K562 (cell line): Measurements from ENCODE around the gene PTPRE. TPM values are rescaled to one million over a fixed set of nuclear protein-coding genes. Genes with fewer than 3 reads are reported as not detected.

Experiments
- EHMT2 ChIP-seq: fragments of 450-650 bp; IDR thresholded peaks from 2 replicates; pipeline ENCODE4 v1.6.1; 2018; ENCODE audit warnings: antibody characterized with exemption
- HDAC3 ChIP-seq: fragments of 450-650 bp; IDR thresholded peaks from 2 replicates; pipeline ENCODE4 v1.6.1; 2018; ENCODE audit warnings: borderline replicate concordance, mild to moderate bottlenecking, moderate library complexity; ENCODE audit not compliant: partially characterized antibody
- KLF16 ChIP-seq: IDR thresholded peaks from 2 replicates; pipeline ENCODE4 v1.6.1; 2016; ENCODE audit warnings: antibody characterized with exemption
- LCOR ChIP-seq: sonication (generic); formaldehyde crosslinking; IDR thresholded peaks from 2 replicates; pipeline ENCODE4 v1.8.0; 2022; ENCODE audit warnings: mild to moderate bottlenecking, missing genetic modification reagents
- MAFK ChIP-seq: IDR thresholded peaks from 2 replicates; pipeline ENCODE4 v1.6.1; 2011; ENCODE audit warnings: low read length, improper control_type of control experiment
- MAX ChIP-seq: sonication (generic); formaldehyde crosslinking; IDR thresholded peaks from 2 replicates; pipeline ENCODE4 v1.9.0; 2022; ENCODE audit warnings: mild to moderate bottlenecking, missing genetic modification reagents
- NCOA2 ChIP-seq, 2 experiments: fragments of 450-650 bp; IDR thresholded peaks; 2 replicates each; pipeline ENCODE4 v1.6.1; 2018; ENCODE audit warnings: mild to moderate bottlenecking in 2 of 2, moderate library complexity in 1 of 2; ENCODE audit not compliant: partially characterized antibody in 2 of 2
- NCOA6 ChIP-seq: fragments of 450-650 bp; IDR thresholded peaks from 2 replicates; pipeline ENCODE4 v1.6.1; 2017; ENCODE audit warnings: mild to moderate bottlenecking
- NFXL1 ChIP-seq: fragments of 450-650 bp; formaldehyde crosslinking; IDR thresholded peaks from 2 replicates; pipeline ENCODE4 v1.4.0; 2021; ENCODE audit warnings: mild to moderate bottlenecking
- NFYB ChIP-seq: IDR thresholded peaks from 2 replicates; pipeline ENCODE4 v1.6.1; 2011; ENCODE audit warnings: mild to moderate bottlenecking, moderate library complexity; ENCODE audit not compliant: insufficient read length; ENCODE audit errors: extremely low read depth
- SMAD2 ChIP-seq: fragments of 150-350 bp; IDR thresholded peaks from 2 replicates; pipeline ENCODE4 v1.6.1; 2014; ENCODE audit warnings: low read depth, mild to moderate bottlenecking, low read length
- TCF3 ChIP-seq: sonication (generic); formaldehyde crosslinking; IDR thresholded peaks from 2 replicates; pipeline ENCODE4 v1.4.0; 2020; ENCODE audit warnings: mild to moderate bottlenecking, missing genetic modification reagents
- ZNF639 ChIP-seq, 2 experiments: fragments of 200-800 bp in 1 of 2; sonication (Bioruptor generic) in 1 of 2; sonication (generic) in 1 of 2; formaldehyde crosslinking in 1 of 2; IDR thresholded peaks in 1 of 2; conservative IDR thresholded peaks in 1 of 2; 2 replicates each; pipeline versions ENCODE4 v1.5.0 to v1.6.1; 2016 to 2020; ENCODE audit warnings: missing compliant biosample characterization in 1 of 2, missing genetic modification characterization in 1 of 2, missing genetic modification reagents in 1 of 2
- ZNF766 ChIP-seq: fragments of 200-800 bp; sonication (Bioruptor generic); conservative IDR thresholded peaks from 2 replicates; pipeline ENCODE4 v1.6.1; 2016; ENCODE audit warnings: missing genetic modification characterization, missing compliant biosample characterization
- ZZZ3 ChIP-seq: fragments of 450-650 bp; IDR thresholded peaks from 2 replicates; pipeline ENCODE4 v1.6.1; 2016; ENCODE audit warnings: antibody characterized with exemption, mild to moderate bottlenecking, moderate library complexity
- polyA plus RNA-seq, 8 experiments: library from polyadenylated mRNA; depleted of rRNA in 4 of 8; stranded (reverse) in 5 of 8; unstranded in 3 of 8; fragments of >200 nt; fragmentation: Nextera tagmentation in 2 of 8; fragmentation: Illumina TruSeq in 1 of 8; extraction: Ambion mirVana in 2 of 8; extraction: Trizol in 1 of 8; gene quantifications; 2 replicates each; pipeline versions ENCODE4 v1.2.1 to v1.2.3, GENCODE V29; 2011 to 2014; ENCODE audit warnings: inconsistent platforms in 1 of 8, missing spikeins in 1 of 8
- total RNA-seq, 7 experiments: library from RNA; depleted of rRNA in 6 of 7; stranded (reverse); fragments of >200 nt in 6 of 7; fragmentation: Illumina TruSeq in 2 of 7; extraction: Trizol in 2 of 7; gene quantifications; 2 replicates each; pipeline versions ENCODE4 v1.2.1 to v1.2.3, GENCODE V29; 2011 to 2021; ENCODE audit warnings: low replicate concordance in 1 of 7
- TF ChIP-seq, protein P1 (sequence below): sonication (generic); formaldehyde crosslinking; IDR thresholded peaks from 2 replicates; pipeline ENCODE4 v1.8.0; 2022; ENCODE audit warnings: mild to moderate bottlenecking, low read depth, missing genetic modification reagents
- TF ChIP-seq, protein P2 (sequence below), 2 experiments: fragments of 450-650 bp in 1 of 2; sonication (generic) in 1 of 2; formaldehyde crosslinking in 1 of 2; IDR thresholded peaks in 1 of 2; conservative IDR thresholded peaks in 1 of 2; 2 replicates each; pipeline versions ENCODE4 v1.6.1 to v1.8.1; 2016 to 2023; ENCODE audit warnings: mild to moderate bottlenecking in 2 of 2, moderate library complexity in 2 of 2, inconsistent platforms in 1 of 2, missing genetic modification reagents in 1 of 2
- TF ChIP-seq, protein P3 (sequence below): fragments of 200-800 bp; sonication (Bioruptor generic); IDR thresholded peaks from 2 replicates; pipeline ENCODE4 v1.6.1; 2016; ENCODE audit warnings: missing genetic modification characterization, missing compliant biosample characterization

Gene PTPRE
- total and polyA plus RNA-seq, 9 of the 15 experiments (the other 6 are each of a cell fraction or from before 2014, with no cell fraction given): 0.01 to 0.13 (median 0.04) TPM; not detected in 4

DNA sequence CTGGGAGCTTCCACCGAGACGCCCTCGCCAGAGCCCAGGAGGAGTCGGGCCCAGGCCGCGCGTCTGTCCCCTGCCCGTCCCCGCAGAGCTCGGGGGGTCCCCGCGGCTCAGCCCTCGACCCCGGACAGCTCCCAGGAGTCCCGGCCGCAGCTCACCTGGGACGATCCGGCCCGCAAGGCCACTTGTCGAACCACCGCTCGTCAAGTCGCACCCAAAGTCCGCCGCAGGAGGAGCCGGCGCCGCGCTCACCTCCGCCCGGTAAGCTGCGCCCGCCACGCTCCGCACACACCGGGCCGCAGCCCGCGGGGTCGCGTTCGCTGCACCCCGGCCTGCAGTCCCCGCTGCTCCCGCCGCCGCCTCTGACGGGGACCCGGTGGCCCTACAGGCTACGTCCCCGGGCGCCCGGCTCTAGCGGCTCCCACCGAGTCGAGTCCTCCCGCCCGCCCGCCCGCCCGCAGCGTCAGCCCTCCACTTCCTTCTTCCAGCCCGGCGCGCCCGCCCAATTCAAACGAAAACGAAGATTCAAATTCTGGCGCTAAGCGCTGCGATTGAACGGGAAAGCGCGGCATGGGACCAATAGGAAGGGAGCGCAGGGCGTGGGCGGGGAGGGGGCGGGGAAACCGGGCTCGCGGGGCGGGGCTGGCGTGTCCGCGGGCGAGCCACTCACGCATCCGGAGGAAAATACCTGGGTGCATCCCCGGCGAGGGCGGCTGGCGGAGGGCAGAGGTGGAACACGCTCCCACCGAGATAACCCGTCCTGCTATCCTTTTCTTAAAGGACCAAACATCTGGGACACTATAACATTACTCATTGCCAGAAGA, 219.3 kb downstream of the PTPRE start, which contains the start of gene MKI67 (continued):
- TF ChIP-seq HDAC3 (no peak), MAFK (no peak), SMAD2 (no peak), NFYB (peak; percentile 82), NCOA6 (no peak), ZNF766 (CRISPR knock-in tag) (no peak), NCOA2 (IDR thresholded peaks at IDR 0.05; ENCODE audit: partially characterized antibody in 2 of 2) (no peak), NFXL1 (CRISPR knock-in tag) (no peak), MAX (CRISPR knock-in tag) (no peak), LCOR (CRISPR knock-in tag) (0 out of 2 replicates have a peak, but pooled peaks have one; percentile 37), ZZZ3 (no peak), TCF3 (no peak), ZNF639 (CRISPR knock-in tag; conservative IDR thresholded peaks at IDR 0.05 in 1 of 2, IDR thresholded peaks at IDR 0.05 in 1 of 2) (no peak), EHMT2 (no peak), KLF16 (no peak)
- TF ChIP-seq, protein P1, sequence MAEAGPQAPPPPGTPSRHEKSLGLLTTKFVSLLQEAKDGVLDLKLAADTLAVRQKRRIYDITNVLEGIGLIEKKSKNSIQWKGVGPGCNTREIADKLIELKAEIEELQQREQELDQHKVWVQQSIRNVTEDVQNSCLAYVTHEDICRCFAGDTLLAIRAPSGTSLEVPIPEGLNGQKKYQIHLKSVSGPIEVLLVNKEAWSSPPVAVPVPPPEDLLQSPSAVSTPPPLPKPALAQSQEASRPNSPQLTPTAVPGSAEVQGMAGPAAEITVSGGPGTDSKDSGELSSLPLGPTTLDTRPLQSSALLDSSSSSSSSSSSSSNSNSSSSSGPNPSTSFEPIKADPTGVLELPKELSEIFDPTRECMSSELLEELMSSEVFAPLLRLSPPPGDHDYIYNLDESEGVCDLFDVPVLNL (CRISPR knock-in tag): peak; percentile 98
- TF ChIP-seq, protein P2, sequence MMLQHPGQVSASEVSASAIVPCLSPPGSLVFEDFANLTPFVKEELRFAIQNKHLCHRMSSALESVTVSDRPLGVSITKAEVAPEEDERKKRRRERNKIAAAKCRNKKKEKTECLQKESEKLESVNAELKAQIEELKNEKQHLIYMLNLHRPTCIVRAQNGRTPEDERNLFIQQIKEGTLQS (IDR thresholded peaks at IDR 0.05): no peak
- TF ChIP-seq, protein P2 (CRISPR knock-in tag; conservative IDR thresholded peaks at IDR 0.05): no peak
- TF ChIP-seq, protein P3, sequence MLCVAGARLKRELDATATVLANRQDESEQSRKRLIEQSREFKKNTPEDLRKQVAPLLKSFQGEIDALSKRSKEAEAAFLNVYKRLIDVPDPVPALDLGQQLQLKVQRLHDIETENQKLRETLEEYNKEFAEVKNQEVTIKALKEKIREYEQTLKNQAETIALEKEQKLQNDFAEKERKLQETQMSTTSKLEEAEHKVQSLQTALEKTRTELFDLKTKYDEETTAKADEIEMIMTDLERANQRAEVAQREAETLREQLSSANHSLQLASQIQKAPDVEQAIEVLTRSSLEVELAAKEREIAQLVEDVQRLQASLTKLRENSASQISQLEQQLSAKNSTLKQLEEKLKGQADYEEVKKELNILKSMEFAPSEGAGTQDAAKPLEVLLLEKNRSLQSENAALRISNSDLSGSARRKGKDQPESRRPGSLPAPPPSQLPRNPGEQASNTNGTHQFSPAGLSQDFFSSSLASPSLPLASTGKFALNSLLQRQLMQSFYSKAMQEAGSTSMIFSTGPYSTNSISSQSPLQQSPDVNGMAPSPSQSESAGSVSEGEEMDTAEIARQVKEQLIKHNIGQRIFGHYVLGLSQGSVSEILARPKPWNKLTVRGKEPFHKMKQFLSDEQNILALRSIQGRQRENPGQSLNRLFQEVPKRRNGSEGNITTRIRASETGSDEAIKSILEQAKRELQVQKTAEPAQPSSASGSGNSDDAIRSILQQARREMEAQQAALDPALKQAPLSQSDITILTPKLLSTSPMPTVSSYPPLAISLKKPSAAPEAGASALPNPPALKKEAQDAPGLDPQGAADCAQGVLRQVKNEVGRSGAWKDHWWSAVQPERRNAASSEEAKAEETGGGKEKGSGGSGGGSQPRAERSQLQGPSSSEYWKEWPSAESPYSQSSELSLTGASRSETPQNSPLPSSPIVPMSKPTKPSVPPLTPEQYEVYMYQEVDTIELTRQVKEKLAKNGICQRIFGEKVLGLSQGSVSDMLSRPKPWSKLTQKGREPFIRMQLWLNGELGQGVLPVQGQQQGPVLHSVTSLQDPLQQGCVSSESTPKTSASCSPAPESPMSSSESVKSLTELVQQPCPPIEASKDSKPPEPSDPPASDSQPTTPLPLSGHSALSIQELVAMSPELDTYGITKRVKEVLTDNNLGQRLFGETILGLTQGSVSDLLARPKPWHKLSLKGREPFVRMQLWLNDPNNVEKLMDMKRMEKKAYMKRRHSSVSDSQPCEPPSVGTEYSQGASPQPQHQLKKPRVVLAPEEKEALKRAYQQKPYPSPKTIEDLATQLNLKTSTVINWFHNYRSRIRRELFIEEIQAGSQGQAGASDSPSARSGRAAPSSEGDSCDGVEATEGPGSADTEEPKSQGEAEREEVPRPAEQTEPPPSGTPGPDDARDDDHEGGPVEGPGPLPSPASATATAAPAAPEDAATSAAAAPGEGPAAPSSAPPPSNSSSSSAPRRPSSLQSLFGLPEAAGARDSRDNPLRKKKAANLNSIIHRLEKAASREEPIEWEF (CRISPR knock-in tag): no peak
